ENCODE measurements around the gene ZNF76. TPM values are rescaled to one million over a fixed set of nuclear protein-coding genes. Genes with fewer than 3 reads are reported as not detected.

The ZNF76 gene
- total and polyA plus RNA-seq, 2 of the 13 experiments (the other 11 are each of a cell fraction or from before 2014, with no cell fraction given) = 13.2 to 26.4 TPM

DNA sequence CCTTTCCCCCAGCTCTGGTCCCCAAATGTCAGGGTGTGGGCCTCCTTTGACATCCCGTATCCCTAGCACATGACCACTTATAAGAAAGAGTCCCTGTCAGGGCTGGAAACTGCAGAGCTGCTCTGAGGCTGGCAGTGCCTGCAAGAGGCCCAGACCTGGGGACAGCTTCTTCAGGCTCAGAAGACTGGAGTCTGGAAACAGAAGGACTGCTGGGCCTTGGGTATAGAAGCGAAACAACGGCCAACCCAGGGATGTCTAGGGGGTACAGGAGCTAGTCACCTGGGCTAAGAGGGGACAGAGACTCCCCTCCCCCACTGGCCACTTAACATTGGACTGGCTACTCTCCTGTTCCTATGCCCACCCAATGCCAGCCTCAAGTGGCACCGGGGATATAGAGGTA, 41.1 kb upstream of the ZNF76 start (continued):
- TF ChIP-seq MXD4 (CRISPR knock-in tag; IDR thresholded peaks at IDR 0.05) = no peak
- TF ChIP-seq NR3C1 (CRISPR knock-in tag; IDR thresholded peaks at IDR 0.05) = no peak
- TF ChIP-seq, protein P1, sequence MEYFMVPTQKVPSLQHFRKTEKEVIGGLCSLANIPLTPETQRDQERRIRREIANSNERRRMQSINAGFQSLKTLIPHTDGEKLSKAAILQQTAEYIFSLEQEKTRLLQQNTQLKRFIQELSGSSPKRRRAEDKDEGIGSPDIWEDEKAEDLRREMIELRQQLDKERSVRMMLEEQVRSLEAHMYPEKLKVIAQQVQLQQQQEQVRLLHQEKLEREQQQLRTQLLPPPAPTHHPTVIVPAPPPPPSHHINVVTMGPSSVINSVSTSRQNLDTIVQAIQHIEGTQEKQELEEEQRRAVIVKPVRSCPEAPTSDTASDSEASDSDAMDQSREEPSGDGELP (IDR thresholded peaks at IDR 0.05; ENCODE audit: borderline replicate concordance, low read depth) = no peak
- TF ChIP-seq ZNF34 (CRISPR knock-in tag; IDR thresholded peaks at IDR 0.05; ENCODE audit: borderline replicate concordance) = no peak
- no peak for TF ChIP-seq FLYWCH1 (CRISPR knock-in tag; IDR thresholded peaks at IDR 0.05)

DNA sequence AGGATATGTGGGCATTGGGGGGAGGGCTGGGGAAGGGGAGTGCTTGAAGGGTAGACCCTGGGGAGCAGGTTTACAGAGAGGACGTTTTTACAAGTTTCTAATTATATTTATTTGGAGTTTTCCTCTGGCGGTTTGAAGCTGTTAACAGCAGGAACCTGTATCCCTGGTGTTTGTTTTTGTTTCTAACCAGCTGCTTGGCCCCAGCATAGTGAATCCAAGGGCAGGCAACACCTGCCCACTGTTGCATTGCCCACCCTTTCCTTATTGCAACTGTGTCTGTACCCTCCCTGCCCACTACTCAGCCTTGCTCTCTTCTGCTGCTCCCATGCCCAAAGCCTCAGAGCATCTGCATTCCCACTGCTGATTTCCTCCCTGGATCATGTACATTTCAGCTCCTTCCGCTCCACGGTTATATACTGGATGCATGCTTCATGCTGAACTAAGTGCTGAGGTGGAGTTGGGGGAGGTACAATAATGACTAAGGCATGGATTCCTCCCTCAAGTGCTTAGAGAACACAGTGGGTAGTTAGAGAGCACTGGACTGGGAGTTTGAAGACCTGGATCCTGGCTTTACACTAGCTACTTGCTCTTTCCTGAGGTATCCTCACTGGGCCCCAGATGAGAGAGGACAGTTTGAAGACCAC, 39.7 kb upstream of the ZNF76 start:
- no peak overlapping the region for H3K4me3 ChIP-seq (replicated peaks in 1 of 3; ENCODE audit: insufficient read depth in 1 of 3, low read depth in 2 of 3, low read length in 3 of 3)
- no peak overlapping the region for H3K4me2 ChIP-seq (ENCODE audit: low read depth, low read length)
- H3K9ac ChIP-seq (ENCODE audit: insufficient read depth, low read depth, low read length) = no peak overlapping the region
- H2AFZ ChIP-seq (ENCODE audit: low read length) = no peak overlapping the region
- CTCF ChIA-PET (ENCODE audit: low intra/inter-chr PET ratio, low total read pairs) = no interaction called here
- POLR2A ChIA-PET = interaction anchor here (0.6 kb wide), 1 partner anchor 406 kb away, joined by 3 read pairs; no protein-coding TSS in a partner anchor
- WGBS (ENCODE audit: low lambda C conversion rate) = 64% methylated on average over 4 of the region's 4 CpGs
- FAIRE-seq = no peak
- no peaks in the 10 kb centered on the region for H4K20me1 ChIP-seq (ENCODE audit: insufficient read depth, low read length)
- in situ Hi-C loops (cut with HindIII; ENCODE audit: extremely low pct_ligation_motif_present, low pct_unique_long_range_greater_than_20kb) = no loop called here
- no peaks in the 10 kb centered on the region for H3K9me3 ChIP-seq (ENCODE audit: low read length)
- H3K36me3 ChIP-seq (replicated peaks in 1 of 2; ENCODE audit: control insufficient read depth in 1 of 2, insufficient read depth in 2 of 2, low read length in 2 of 2) = no peaks in the 10 kb centered on the region
- intact Hi-C loops (cut with micrococcal nuclease; ENCODE audit: unreplicated experiment) = no loop called here
- H3K4me1 ChIP-seq (ENCODE audit: insufficient read depth, low read length) = 0 out of 2 replicates have a peak, but pooled peaks cover 1% of the 10 kb centered on the region
- no TSS peak for BruUV-seq (replicated peaks)
- no peaks in the 10 kb centered on the region for H3K79me2 ChIP-seq (ENCODE audit: insufficient read depth, low read length)
- H3K27me3 ChIP-seq (ENCODE audit: control insufficient read depth in 1 of 2, insufficient read depth in 2 of 2, low read length in 2 of 2) = peaks cover 4 to 33% of the 10 kb centered on the region in 2 experiments; a peak in 4 of 5 replicates
- no peak for ATAC-seq
- H3K27ac ChIP-seq (ENCODE audit: extremely low read length, insufficient read depth, low read length) = no peak overlapping the region
- DNase-seq (ENCODE audit: low spot score) = no peak
- TF ChIP-seq KLF12 (CRISPR knock-in tag; IDR thresholded peaks at IDR 0.05; ENCODE audit: borderline replicate concordance) (no peak), AGO1 (IDR thresholded peaks at IDR 0.05; ENCODE audit: low read depth, low read length, poor library complexity, severe bottlenecking) (no peak), RBM39 (IDR thresholded peaks at IDR 0.05; ENCODE audit: low read depth, low read length, poor library complexity, severe bottlenecking) (no peak), ZNF569 (CRISPR knock-in tag; IDR thresholded peaks at IDR 0.05; ENCODE audit: borderline replicate concordance) (no peak), KAT7 (CRISPR knock-in tag; IDR thresholded peaks at IDR 0.05; ENCODE audit: borderline replicate concordance) (no peak), NFE2 (CRISPR knock-in tag; IDR thresholded peaks at IDR 0.05) (no peak)
- TF ChIP-seq, protein P2, sequence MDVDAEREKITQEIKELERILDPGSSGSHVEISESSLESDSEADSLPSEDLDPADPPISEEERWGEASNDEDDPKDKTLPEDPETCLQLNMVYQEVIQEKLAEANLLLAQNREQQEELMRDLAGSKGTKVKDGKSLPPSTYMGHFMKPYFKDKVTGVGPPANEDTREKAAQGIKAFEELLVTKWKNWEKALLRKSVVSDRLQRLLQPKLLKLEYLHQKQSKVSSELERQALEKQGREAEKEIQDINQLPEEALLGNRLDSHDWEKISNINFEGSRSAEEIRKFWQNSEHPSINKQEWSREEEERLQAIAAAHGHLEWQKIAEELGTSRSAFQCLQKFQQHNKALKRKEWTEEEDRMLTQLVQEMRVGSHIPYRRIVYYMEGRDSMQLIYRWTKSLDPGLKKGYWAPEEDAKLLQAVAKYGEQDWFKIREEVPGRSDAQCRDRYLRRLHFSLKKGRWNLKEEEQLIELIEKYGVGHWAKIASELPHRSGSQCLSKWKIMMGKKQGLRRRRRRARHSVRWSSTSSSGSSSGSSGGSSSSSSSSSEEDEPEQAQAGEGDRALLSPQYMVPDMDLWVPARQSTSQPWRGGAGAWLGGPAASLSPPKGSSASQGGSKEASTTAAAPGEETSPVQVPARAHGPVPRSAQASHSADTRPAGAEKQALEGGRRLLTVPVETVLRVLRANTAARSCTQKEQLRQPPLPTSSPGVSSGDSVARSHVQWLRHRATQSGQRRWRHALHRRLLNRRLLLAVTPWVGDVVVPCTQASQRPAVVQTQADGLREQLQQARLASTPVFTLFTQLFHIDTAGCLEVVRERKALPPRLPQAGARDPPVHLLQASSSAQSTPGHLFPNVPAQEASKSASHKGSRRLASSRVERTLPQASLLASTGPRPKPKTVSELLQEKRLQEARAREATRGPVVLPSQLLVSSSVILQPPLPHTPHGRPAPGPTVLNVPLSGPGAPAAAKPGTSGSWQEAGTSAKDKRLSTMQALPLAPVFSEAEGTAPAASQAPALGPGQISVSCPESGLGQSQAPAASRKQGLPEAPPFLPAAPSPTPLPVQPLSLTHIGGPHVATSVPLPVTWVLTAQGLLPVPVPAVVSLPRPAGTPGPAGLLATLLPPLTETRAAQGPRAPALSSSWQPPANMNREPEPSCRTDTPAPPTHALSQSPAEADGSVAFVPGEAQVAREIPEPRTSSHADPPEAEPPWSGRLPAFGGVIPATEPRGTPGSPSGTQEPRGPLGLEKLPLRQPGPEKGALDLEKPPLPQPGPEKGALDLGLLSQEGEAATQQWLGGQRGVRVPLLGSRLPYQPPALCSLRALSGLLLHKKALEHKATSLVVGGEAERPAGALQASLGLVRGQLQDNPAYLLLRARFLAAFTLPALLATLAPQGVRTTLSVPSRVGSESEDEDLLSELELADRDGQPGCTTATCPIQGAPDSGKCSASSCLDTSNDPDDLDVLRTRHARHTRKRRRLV (CRISPR knock-in tag; IDR thresholded peaks at IDR 0.05) = no peak
- TF ChIP-seq, protein P3, sequence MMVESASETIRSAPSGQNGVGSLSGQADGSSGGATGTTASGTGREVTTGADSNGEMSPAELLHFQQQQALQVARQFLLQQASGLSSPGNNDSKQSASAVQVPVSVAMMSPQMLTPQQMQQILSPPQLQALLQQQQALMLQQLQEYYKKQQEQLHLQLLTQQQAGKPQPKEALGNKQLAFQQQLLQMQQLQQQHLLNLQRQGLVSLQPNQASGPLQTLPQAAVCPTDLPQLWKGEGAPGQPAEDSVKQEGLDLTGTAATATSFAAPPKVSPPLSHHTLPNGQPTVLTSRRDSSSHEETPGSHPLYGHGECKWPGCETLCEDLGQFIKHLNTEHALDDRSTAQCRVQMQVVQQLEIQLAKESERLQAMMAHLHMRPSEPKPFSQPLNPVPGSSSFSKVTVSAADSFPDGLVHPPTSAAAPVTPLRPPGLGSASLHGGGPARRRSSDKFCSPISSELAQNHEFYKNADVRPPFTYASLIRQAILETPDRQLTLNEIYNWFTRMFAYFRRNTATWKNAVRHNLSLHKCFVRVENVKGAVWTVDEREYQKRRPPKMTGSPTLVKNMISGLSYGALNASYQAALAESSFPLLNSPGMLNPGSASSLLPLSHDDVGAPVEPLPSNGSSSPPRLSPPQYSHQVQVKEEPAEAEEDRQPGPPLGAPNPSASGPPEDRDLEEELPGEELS (CRISPR knock-in tag; IDR thresholded peaks at IDR 0.05) = no peak
